Glomerular endothelial cell (primary cell): ENCODE data around the gene KMT2D. TPM values are rescaled to one million over a fixed set of nuclear protein-coding genes. Genes with fewer than 3 reads are reported as not detected.

ENCODE experiments used
- DNase-seq: peaks from one replicate; pipeline ENCODE4 v3.0.0-alpha.2; 2011; ENCODE audit warnings: low read depth, low spot score; ENCODE audit errors: extremely low read depth
- total RNA-seq: library from RNA; depleted of rRNA; stranded (reverse); fragments of >200 nt; gene quantifications from 2 replicates; pipeline ENCODE4 v1.2.3, GENCODE V29; 2015

The KMT2D gene
- total RNA-seq, 1 donor from 2014 or later, result 117 TPM

- no peak for DNase-seq
Measured at GRCh38 chr12:49022558-49023178, 37.9 kb downstream of the KMT2D start.

- DNase-seq, result no peak
Measured at GRCh38 chr12:49021292-49021915, 39.2 kb downstream of the KMT2D start.

GRCh38 chr12:49020441-49020840 is 40.2 kb downstream of the KMT2D start:
- no peak for DNase-seq

GRCh38 chr12:49019443-49020324 is 40.9 kb downstream of the KMT2D start:
- no peak for DNase-seq

DNA sequence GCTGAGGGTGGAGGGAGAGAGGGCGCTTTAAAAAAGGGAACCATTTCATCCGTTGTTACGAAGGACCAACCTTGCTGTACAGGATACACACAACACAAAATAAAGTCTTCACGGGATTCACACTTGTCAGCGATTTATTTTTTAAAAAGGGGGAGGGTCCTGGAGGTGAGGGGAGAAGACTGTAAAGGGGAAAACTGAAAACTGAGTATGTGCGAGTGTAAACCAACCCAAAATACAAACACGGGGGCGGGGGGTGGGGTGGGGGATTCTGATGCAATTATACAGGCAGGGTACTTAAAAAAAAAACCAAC is 41.5 kb downstream of the KMT2D start:
- no peak for DNase-seq

GRCh38 chr12:49018261-49019119 is 42.1 kb downstream of the KMT2D start, which contains the start of gene PRKAG1:
PRKAG1 (minus strand) TSS chr12:49018776; CDS start chr12:49018740, 36 bp downstream.
- DNase-seq, result peak; percentile 75

DNA sequence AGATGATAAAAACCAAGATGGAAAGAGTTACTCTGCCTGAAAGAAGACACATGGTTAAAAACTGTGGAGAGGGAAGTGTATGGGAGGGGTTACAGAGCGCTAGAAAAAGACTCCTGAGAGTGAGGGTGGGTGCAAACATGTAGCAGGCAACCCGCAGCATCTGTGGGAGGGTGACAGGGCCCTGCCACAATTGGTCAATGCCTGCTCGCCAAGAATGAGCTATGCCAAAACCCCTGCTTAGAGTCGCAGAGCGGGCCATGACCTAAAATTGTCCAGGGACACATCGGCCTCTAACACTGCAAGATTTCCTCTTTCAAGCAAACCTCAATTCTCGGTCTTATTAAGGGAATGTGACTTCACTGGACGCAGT is 42.7 kb downstream of the KMT2D start:
- no peak for DNase-seq

- no peak for DNase-seq
Measured at GRCh38 chr12:49015196-49015595, 45.4 kb downstream of the KMT2D start.

GRCh38 chr12:49014547-49014946 is 46.0 kb downstream of the KMT2D start:
- DNase-seq, result no peak

DNA sequence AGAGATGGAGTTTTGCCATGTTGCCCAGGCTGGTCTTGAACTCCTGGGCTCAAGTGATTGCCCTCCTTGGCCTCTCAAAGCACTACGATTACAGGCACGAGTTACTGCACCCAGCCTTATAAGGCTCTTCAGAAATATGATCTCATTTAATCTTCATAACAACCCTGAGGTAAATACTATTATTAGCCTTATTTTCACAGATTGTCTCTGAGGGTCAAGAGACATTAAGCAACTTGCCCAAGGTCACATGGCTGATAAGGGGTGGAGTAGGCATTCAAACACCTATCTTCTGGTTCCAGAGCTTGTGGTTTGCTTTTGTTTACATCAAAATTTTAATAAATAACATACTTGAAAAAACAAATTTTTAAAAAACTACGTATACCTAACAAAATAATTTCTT is 47.2 kb downstream of the KMT2D start:
- DNase-seq, result no peak

- no peak for DNase-seq
Measured at GRCh38 chr12:49012739-49013138, 47.9 kb downstream of the KMT2D start.

Other genes with a start within 250 kb of the KMT2D start
- 22.9 and 38.2 TPM in 2 replicates for gene CACNB3, start 242.3 kb downstream of the KMT2D start, total RNA-seq
- 57.2 and 62.1 TPM in 2 replicates for gene DDX23, start 208.6 kb downstream of the KMT2D start, total RNA-seq
- gene RND1, start 194.9 kb downstream of the KMT2D start, total RNA-seq, result 4.7 and 14.9 TPM in 2 replicates
- gene FKBP11, start 135.3 kb downstream of the KMT2D start, total RNA-seq, result 16.1 and 29.7 TPM in 2 replicates
- gene ARF3, start 103.3 kb downstream of the KMT2D start, total RNA-seq, result 108 TPM in 2 replicates
- gene WNT10B, start 89.1 kb downstream of the KMT2D start, total RNA-seq, result not detected in 2 replicates
- gene WNT1, start 82.5 kb downstream of the KMT2D start, total RNA-seq, result not detected in 2 replicates
- gene DDN, start 61.4 kb downstream of the KMT2D start, total RNA-seq, result 0.10 and 0.12 TPM in 2 replicates
- gene PRKAG1, start 42.0 kb downstream of the KMT2D start, total RNA-seq, result 48.6 and 56.5 TPM in 2 replicates
- 1.7 and 2.3 TPM in 2 replicates for gene RHEBL1, start 9.2 kb upstream of the KMT2D start, total RNA-seq
- 0.05 and 0.29 TPM in 2 replicates for gene DHH, start 34.0 kb upstream of the KMT2D start, total RNA-seq
- gene LMBR1L, start 50.1 kb upstream of the KMT2D start, total RNA-seq, result 60.8 and 73.5 TPM in 2 replicates
- gene TUBA1B, start 70.6 kb upstream of the KMT2D start, total RNA-seq, result 1,215 and 1,250 TPM in 2 replicates
- 1,256 and 1,548 TPM in 2 replicates for gene TUBA1A, start 128.3 kb upstream of the KMT2D start, total RNA-seq
- 522 and 561 TPM in 2 replicates for gene TUBA1C, start 204.3 kb upstream of the KMT2D start, total RNA-seq
- gene PRPH, start 234.4 kb upstream of the KMT2D start, total RNA-seq, result 1.5 TPM in 1 of 2 replicates, not detected in the other